ENCODE results near the gene GLTP.

GLTP gene

GRCh38 chr12:109844983-109845823, 35.1 kb downstream of the GLTP start:
- no peak overlapping the region for H3K4me3 ChIP-seq (ENCODE audit: low read depth, low read length)

DNA sequence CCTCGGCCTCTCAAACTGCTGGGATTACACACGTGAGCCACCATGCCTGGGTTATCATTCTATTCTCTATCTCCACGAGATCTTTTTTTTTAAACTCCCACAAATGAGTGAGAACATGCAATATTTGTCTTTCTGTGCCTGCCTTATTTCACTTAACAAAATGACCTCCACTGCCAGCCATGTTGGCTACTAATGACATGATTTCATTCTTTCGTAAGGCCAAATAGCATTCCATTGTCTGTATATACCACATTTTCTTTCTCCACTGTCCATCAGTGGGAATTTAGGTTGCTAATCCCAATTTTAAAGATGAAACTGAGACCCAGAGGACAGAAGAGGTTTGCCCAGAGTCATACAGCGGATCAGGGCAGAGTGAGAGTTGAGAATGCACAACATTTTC, 36.2 kb downstream of the GLTP start:
- no peak overlapping the region for H3K4me3 ChIP-seq (ENCODE audit: low read depth, low read length)

DNA sequence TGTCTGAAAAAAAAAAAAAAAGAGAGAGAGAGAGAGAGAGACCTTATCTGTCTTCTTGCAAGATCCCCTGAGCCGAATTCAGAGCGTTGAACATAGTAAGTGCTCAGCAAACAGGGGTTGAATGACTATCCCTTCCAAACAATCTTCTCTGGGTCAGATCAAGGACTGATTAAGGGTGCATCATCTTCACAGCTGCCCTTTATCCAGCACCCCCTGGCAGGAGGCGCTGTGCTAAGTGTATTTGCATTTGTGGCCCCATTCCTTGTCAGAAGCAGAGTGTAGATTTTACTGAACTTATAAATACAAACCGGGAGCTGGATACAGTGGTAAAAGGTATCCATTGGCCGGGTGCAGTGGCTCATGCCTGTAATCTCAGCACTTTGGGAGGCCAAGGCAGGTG, 38.3 kb downstream of the GLTP start:
- H3K4me3 ChIP-seq (ENCODE audit: low read depth, low read length) = no peak overlapping the region

GRCh38 chr12:109841356-109841755, 39.0 kb downstream of the GLTP start:
- no peak overlapping the region for H3K4me3 ChIP-seq (ENCODE audit: low read depth, low read length)

- no peak overlapping the region for H3K4me3 ChIP-seq (ENCODE audit: low read depth, low read length)
Observed at GRCh38 chr12:109840305-109841074, 39.9 kb downstream of the GLTP start.

DNA sequence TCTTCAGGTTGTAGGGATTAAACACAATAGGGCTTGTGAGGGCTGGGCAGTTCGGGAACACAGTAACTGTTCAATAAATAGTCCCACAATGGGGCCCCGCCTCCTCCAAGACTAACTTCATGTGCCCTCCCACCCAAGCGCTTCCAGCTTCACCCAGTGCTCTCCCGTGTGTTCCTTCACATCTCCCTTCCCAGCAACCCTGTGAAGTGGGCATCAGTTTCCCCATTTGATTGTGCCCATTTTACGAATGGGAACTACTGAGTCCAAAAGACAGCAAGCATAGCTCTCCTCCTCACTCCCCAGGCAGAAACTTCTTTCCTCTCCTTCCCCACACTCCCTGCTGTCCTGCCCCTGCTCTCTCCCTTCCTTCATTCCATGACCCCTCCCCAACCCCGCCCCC, 40.9 kb downstream of the GLTP start:
- no peak overlapping the region for H3K4me3 ChIP-seq (ENCODE audit: low read depth, low read length)

GRCh38 chr12:109836916-109837315, 43.4 kb downstream of the GLTP start:
- H3K4me3 ChIP-seq (ENCODE audit: low read depth, low read length) = no peak overlapping the region

- H3K4me3 ChIP-seq (ENCODE audit: low read depth, low read length) = no peak overlapping the region
Observed at GRCh38 chr12:109835827-109836226, 44.5 kb downstream of the GLTP start.

- peak within 1 kb of the TSS; percentile 39 for H3K4me3 ChIP-seq (ENCODE audit: low read depth, low read length)
Observed at GRCh38 chr12:109833307-109834189, 46.8 kb downstream of the GLTP start, which contains the start of gene TRPV4. TSS of gene TRPV4 (minus strand) at chr12:109833398. CDS start at chr12:109814796, 18,602 bp downstream.

GRCh38 chr12:109832541-109833306, 47.6 kb downstream of the GLTP start:
- H3K4me3 ChIP-seq (ENCODE audit: low read depth, low read length) = peak overlapping the region; percentile 39

- H3K4me3 ChIP-seq (ENCODE audit: low read depth, low read length) = no peak overlapping the region
Observed at GRCh38 chr12:109831929-109832328, 48.4 kb downstream of the GLTP start.

DNA sequence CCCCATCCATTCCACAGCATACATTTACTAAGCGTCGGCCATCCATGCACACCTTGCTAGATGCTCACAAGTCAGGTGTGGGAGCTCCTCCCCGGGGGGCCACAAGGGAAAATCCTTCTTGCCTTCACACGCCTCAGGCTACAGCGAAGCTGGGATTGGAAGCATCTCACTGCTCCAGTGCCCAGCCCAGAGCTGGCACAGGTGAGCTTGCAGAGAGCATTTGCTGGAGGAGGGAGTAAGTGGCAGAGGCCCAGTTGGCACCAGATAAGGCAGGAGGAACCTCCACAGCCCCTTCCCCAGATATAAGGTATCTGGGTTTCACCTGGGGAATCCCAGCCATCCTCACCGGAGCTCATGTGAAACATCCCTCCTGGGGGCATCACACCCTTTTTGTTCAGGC, 49.0 kb downstream of the GLTP start:
- H3K4me3 ChIP-seq (ENCODE audit: low read depth, low read length) = no peak overlapping the region

DNA sequence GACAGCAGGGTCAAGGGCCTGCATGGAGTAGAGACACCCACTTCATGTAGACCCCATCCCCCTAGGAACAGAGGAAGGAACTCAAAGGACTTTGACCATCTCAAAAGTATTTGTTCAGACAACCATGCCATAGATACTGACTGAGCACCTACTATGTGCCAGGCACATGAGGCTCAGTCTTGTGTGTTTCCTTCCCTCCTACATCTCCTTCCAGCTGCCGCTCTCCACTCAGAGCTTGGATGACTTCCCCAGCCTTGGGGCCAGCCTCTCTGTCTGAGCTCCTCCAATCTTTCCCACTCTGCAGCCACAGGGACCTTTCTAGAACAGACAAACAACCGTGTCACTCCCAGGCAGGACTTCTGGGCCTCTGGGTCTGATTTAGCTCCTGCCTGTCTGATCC, 49.6 kb downstream of the GLTP start:
- no peak overlapping the region for H3K4me3 ChIP-seq (ENCODE audit: low read depth, low read length)

GRCh38 chr12:109830267-109830666, 50.1 kb downstream of the GLTP start:
- no peak overlapping the region for H3K4me3 ChIP-seq (ENCODE audit: low read depth, low read length)

- H3K4me3 ChIP-seq (ENCODE audit: low read depth, low read length) = no peak overlapping the region
Observed at GRCh38 chr12:109829667-109830066, 50.7 kb downstream of the GLTP start.

- H3K4me3 ChIP-seq (ENCODE audit: low read depth, low read length) = no peak overlapping the region
Observed at GRCh38 chr12:109828754-109829511, 51.4 kb downstream of the GLTP start.

- H3K4me3 ChIP-seq (ENCODE audit: low read depth, low read length) = no peak overlapping the region
Observed at GRCh38 chr12:109827566-109828550, 52.5 kb downstream of the GLTP start.

DNA sequence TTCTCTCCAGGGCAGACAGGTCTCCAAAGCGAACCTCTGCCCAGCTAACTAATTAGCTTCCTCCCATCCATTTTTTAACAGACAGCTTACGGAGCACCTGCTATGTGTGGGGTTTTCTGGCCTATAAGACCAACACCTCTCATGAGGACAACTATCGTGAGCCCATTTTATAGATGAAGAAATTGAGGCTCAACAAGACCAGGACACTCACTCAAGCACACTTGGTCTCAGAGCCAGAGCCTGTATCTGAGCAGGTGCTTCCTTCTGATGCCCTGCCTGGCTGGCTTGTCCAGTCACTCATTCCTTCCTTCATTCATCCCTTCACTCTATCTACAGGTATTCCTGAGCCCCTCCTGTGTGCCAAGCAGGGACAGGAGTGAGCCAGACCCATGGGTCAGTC, 53.3 kb downstream of the GLTP start:
- H3K4me3 ChIP-seq (ENCODE audit: low read depth, low read length) = no peak overlapping the region
